HFFc6 (cell line): ENCODE results near the gene IL1RL1. TPM values are rescaled to one million over a fixed set of nuclear protein-coding genes. Genes with fewer than 3 reads are reported as not detected.

Experiments used
- DNase-seq: peaks from one replicate; pipeline ENCODE4 v3.0.0-alpha.2; 2018
- H3K27ac Mint-ChIP-seq: 2 replicates; pipeline ENCODE4 v1.8.0; 2020; ENCODE audit warnings: mild to moderate bottlenecking, mixed read lengths
- H3K27me3 Mint-ChIP-seq: 2 replicates; pipeline ENCODE4 v1.8.0; 2021; ENCODE audit warnings: mild to moderate bottlenecking, moderate library complexity, mixed read lengths; ENCODE audit not compliant: insufficient read depth
- H3K36me3 Mint-ChIP-seq: 2 replicates; pipeline ENCODE4 v1.8.0; 2021; ENCODE audit warnings: low read depth, mixed read lengths
- H3K4me1 Mint-ChIP-seq: 2 replicates; pipeline ENCODE4 v1.8.0; 2020; ENCODE audit warnings: low read depth, mixed read lengths
- H3K4me3 Mint-ChIP-seq: 2 replicates; pipeline ENCODE4 v1.8.0; 2020; ENCODE audit warnings: mild to moderate bottlenecking, moderate library complexity, mixed read lengths
- H3K9me3 Mint-ChIP-seq: 2 replicates; pipeline ENCODE4 v1.8.0; 2020; ENCODE audit warnings: mild to moderate bottlenecking, mixed read lengths
- total RNA-seq, 6 experiments: library from RNA; stranded (reverse); fragmentation: NEBNext Ultra II Directional; extraction: Animal tissue kit (Norgen Biotek cat#: 25700); gene quantifications; 2 replicates in 1 of 6; 3 replicates in 5 of 6; pipeline ENCODE4 v1.2.3, GENCODE V29; 2021
- TF ChIP-seq, protein P1 (sequence below): fragments of 200-600 bp; sonication (generic); IDR thresholded peaks from 2 replicates; pipeline ENCODE4 v1.5.0; 2021; ENCODE audit warnings: antibody characterized with exemption, mild to moderate bottlenecking

IL1RL1 gene
- total RNA-seq, 6 experiments from 2014 or later, result not detected

DNA sequence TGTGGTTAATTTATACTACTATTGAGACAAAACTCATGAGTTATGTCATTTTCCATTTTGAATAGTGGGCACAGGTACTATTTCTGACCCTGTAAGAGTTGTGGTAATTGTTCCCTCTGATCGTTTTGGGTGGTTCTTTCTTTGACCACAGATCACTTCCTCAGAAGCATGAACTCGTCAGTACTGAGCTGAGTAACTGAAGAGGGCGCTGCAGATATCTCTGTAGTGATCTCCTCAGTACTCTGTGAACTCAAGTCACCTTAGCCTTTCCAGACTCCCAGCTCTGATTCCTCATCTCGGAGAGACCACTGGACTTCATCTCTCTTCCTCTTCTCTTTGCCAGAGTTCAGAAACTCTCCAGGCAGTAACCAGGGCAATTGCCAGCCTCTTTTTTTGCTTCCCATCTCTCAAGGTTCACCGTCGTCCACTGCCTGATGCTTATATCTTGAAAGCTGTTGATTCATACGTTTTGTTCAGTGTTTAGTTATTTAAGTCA lies 9.4 kb upstream of the IL1RL1 start:
- Mint-ChIP-seq H3K4me3 (no peak overlapping the region), H3K27me3 (peaks cover 5% of the 10 kb centered on the region; the same call in 1 of the 2 replicates), H3K27ac (no peak overlapping the region), H3K36me3 (no peaks in the 10 kb centered on the region), H3K9me3 (no peaks in the 10 kb centered on the region), H3K4me1 (no peaks in the 10 kb centered on the region)
- DNase-seq, result no peak
- TF ChIP-seq, protein P1, sequence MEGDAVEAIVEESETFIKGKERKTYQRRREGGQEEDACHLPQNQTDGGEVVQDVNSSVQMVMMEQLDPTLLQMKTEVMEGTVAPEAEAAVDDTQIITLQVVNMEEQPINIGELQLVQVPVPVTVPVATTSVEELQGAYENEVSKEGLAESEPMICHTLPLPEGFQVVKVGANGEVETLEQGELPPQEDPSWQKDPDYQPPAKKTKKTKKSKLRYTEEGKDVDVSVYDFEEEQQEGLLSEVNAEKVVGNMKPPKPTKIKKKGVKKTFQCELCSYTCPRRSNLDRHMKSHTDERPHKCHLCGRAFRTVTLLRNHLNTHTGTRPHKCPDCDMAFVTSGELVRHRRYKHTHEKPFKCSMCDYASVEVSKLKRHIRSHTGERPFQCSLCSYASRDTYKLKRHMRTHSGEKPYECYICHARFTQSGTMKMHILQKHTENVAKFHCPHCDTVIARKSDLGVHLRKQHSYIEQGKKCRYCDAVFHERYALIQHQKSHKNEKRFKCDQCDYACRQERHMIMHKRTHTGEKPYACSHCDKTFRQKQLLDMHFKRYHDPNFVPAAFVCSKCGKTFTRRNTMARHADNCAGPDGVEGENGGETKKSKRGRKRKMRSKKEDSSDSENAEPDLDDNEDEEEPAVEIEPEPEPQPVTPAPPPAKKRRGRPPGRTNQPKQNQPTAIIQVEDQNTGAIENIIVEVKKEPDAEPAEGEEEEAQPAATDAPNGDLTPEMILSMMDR, result 0 out of 2 replicates have a peak, but pooled peaks have one; percentile 18

DNA sequence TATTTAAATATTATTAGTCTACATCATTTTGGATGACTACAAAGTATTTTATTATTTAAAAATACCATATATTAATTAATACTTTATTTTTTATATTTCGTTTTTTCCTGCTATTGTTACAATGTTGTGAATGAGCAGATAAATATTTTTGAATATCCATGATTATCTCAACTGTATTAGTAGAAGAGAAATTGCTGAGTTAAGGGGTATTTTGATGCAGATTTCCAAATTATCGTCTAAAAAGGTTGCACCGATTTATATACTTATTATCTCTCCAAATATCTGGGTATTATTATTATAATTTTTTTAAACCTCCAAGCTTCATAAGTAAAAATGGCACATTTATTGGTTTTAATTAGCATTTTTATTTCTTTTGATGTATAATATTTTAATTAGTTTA lies 8.9 kb upstream of the IL1RL1 start:
- no peak for DNase-seq
- Mint-ChIP-seq H3K9me3 (no peaks in the 10 kb centered on the region), H3K27me3 (peaks cover 5% of the 10 kb centered on the region; the same call in 1 of the 2 replicates), H3K27ac (no peak overlapping the region), H3K36me3 (no peaks in the 10 kb centered on the region), H3K4me3 (no peak overlapping the region), H3K4me1 (no peaks in the 10 kb centered on the region)
- TF ChIP-seq, protein P1, result no peak

DNA sequence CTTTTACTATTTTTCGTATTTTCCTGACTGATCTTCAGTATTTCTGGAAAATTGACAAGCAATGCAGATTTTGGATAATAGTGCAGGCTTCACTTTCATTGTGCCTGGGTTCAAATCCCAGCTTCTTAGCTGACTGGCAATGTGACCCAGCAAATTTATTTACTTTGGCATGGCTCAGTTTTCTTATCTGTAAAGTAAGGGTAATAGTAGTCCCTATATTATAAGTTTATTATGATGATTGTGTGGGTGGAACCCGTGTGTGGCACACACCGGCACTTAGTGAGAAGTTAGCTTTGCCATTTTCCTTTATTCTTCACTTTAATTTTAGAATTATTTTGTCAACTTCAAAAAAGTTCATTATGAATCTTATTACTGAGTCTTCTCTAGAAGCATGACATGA lies 7.8 kb upstream of the IL1RL1 start:
- TF ChIP-seq, protein P1, result no peak

DNA sequence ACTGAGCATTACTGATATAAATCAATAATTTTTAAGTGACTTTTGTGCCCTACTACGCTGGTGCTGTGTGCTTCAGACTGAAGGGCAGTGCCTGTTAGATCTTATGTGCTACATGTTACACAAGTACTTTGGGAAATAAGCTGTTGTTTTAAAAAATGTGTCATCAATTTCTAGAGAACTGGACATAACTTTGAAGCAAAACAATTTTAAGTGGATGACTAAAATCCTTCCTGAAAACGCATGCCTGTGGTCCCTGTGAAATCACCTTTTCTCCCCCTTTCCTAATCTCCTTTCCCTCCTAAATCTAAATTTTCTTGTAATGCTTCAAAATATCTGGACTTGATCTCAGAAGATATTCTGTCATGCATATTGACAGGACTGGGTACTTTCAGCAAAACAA lies 7.1 kb upstream of the IL1RL1 start:
- Mint-ChIP-seq H3K27me3 (peaks cover 11% of the 10 kb centered on the region; the same call in 1 of the 2 replicates), H3K9me3 (no peaks in the 10 kb centered on the region), H3K4me1 (no peaks in the 10 kb centered on the region), H3K4me3 (no peak overlapping the region), H3K36me3 (no peaks in the 10 kb centered on the region), H3K27ac (no peak overlapping the region)
- no peak for DNase-seq
- TF ChIP-seq, protein P1, result no peak

More for the DNA sequence above, 7.8 kb upstream of the IL1RL1 start:
- Mint-ChIP-seq H3K4me3 (no peak overlapping the region), H3K36me3 (no peaks in the 10 kb centered on the region), H3K9me3 (no peaks in the 10 kb centered on the region), H3K27ac (no peak overlapping the region), H3K27me3 (peaks cover 11% of the 10 kb centered on the region; the same call in 1 of the 2 replicates), H3K4me1 (no peaks in the 10 kb centered on the region)
- no peak for DNase-seq

DNA sequence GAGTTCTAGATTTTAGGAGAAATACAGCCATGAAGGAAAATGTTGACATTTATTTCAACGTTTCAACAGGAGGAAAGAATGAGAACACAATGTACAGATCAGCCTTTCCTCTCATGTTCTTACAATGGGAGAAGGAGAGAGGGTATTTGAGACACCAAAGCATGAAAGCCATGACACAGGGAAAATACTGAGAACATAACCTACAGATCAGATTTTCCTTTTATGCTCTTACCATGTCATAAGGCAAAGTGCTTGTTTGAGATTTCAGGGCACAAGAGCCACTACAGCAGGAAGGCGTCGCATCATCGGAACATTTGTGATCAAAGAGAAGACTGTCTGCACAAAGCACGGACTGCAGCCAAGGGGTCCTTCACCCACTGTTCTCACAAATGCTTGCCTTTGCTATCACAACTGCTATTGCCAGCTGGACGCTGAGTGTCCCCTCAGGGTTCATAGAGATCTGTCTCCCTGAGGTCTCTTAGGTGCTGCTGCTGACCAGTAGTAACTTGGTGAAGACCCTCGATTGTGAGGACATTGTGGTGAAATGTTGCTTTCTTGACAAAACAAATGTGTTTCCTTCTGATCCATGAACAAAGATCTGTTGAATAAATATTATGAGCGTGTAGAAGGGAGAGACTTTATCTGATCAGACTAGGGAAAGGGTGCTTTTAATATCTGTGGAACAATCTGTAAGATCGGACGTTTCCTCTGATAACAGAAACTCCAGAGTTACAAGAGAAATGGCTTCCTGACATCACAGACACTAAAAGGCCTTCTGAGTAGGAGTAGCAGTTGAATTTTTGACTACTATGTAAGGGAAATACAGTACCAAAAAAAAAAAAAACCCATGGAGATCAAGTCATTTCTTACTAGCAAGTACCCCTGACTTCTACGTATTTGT lies 6.4 kb upstream of the IL1RL1 start:
- H3K36me3 Mint-ChIP-seq, result no peaks in the 10 kb centered on the region
- H3K27me3 Mint-ChIP-seq, result peaks cover 15% of the 10 kb centered on the region
- H3K4me3 Mint-ChIP-seq, result no peak overlapping the region
- H3K27ac Mint-ChIP-seq, result no peak overlapping the region
- no peak for DNase-seq
- H3K9me3 Mint-ChIP-seq, result no peaks in the 10 kb centered on the region
- no peaks in the 10 kb centered on the region for H3K4me1 Mint-ChIP-seq
- TF ChIP-seq, protein P1, result no peak
